ENCODE measurements around the gene DOCK1. TPM values are rescaled to one million over a fixed set of nuclear protein-coding genes. Genes with fewer than 3 reads are reported as not detected.

The DOCK1 gene
- total and polyA plus RNA-seq, 8 donors, result 46.4 to 77.7 (median 71.3) TPM

DNA sequence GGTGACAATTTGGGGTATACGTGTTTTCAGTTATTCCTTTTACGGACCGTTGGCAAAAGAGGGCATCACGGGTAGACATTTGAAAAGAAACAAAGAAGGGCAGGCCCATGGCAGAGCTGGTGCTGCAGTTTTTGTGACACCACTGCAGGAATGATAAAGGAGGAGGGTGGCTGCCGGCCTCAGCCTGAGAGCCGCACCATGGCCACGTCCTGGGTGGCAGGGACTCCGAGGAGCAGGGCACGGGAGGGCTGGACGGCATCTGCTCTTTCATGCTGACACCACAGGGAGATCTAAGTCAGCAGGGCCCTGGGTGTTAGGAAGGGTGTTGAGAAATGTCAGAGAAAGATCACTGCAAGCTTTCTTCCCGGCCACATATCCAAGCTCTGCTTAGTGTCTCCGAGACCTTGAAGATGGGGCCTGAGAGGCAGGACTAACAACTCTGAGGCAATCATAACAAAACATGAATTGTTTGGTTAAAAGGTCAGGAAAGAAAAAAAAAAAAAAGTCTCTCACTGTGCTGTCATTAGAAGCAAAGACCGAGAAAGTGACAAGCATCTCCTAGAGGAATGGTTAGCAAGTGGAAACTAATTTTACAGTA, 254.5 kb downstream of the DOCK1 start:
- TF ChIP-seq, protein P1, sequence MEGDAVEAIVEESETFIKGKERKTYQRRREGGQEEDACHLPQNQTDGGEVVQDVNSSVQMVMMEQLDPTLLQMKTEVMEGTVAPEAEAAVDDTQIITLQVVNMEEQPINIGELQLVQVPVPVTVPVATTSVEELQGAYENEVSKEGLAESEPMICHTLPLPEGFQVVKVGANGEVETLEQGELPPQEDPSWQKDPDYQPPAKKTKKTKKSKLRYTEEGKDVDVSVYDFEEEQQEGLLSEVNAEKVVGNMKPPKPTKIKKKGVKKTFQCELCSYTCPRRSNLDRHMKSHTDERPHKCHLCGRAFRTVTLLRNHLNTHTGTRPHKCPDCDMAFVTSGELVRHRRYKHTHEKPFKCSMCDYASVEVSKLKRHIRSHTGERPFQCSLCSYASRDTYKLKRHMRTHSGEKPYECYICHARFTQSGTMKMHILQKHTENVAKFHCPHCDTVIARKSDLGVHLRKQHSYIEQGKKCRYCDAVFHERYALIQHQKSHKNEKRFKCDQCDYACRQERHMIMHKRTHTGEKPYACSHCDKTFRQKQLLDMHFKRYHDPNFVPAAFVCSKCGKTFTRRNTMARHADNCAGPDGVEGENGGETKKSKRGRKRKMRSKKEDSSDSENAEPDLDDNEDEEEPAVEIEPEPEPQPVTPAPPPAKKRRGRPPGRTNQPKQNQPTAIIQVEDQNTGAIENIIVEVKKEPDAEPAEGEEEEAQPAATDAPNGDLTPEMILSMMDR (IDR thresholded peaks at IDR 0.05), result no peak
- Histone ChIP-seq H3K36me3 (no peaks in the 10 kb centered on the region), H3K4me3 (no peak overlapping the region), H3K27me3 (no peaks in the 10 kb centered on the region), H3K27ac (no peak overlapping the region), H3K9me3 (no peaks in the 10 kb centered on the region), H3K4me1 (no peaks in the 10 kb centered on the region)
- DNase-seq (no peak), ATAC-seq (no peak)
- intact Hi-C loops (cut with DNase I), result no loop called here

DNA sequence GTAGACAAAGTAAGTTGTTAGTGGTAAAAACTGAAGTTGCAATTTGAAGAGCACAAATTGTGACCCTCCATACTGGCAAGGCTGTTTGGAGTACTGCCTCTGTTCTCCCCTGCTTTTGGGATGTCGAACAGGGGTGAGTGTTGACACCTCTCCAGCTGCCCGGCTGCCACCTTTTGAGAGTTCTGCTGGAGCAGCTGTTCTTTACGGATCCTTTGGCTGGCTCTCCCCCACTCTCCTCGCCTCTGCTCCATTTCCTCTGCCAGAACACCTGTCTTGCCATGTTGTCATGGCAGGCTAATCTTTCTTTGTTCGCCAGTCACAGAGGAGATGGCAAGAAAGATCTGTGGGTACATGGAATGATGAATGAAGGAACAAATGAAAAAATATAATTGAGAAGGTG, 256.3 kb downstream of the DOCK1 start:
- no peaks in the 10 kb centered on the region for H3K9me3 ChIP-seq
- intact Hi-C loops (cut with DNase I), result no loop called here
- no peak for ATAC-seq
- no peak overlapping the region for H3K4me3 ChIP-seq
- no peak for DNase-seq
- H3K4me1 ChIP-seq, result no peaks in the 10 kb centered on the region
- no peaks in the 10 kb centered on the region for H3K36me3 ChIP-seq
- no peaks in the 10 kb centered on the region for H3K27me3 ChIP-seq
- no peak overlapping the region for H3K27ac ChIP-seq
- TF ChIP-seq, protein P1 (IDR thresholded peaks at IDR 0.05), result no peak

DNA sequence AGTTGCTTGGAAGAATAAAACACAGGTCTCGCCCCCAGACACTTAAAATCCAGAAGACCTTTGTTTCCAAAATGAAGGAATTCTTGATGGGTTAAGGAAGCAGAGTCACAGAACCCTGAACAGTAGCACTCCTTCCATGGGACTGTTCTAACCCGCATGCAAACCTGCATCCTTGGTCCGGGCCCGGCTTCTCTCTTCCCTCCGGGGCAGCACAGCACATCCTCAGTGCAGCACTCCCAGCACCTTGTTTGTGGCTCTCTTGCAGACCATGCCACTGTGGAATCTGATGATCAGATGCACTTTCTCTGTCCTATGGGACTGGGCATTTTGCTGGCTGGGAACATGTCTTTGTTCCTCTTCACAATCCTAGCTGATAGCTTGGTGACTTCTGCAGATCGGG, 257.6 kb downstream of the DOCK1 start:
- no peak for DNase-seq
- H3K9me3 ChIP-seq, result no peaks in the 10 kb centered on the region
- H3K4me1 ChIP-seq, result no peaks in the 10 kb centered on the region
- no peaks in the 10 kb centered on the region for H3K36me3 ChIP-seq
- no peak overlapping the region for H3K4me3 ChIP-seq
- H3K27me3 ChIP-seq, result no peaks in the 10 kb centered on the region
- TF ChIP-seq, protein P1 (IDR thresholded peaks at IDR 0.05), result no peak
- intact Hi-C loops (cut with DNase I), result no loop called here
- no peak for ATAC-seq
- H3K27ac ChIP-seq, result no peak overlapping the region

DNA sequence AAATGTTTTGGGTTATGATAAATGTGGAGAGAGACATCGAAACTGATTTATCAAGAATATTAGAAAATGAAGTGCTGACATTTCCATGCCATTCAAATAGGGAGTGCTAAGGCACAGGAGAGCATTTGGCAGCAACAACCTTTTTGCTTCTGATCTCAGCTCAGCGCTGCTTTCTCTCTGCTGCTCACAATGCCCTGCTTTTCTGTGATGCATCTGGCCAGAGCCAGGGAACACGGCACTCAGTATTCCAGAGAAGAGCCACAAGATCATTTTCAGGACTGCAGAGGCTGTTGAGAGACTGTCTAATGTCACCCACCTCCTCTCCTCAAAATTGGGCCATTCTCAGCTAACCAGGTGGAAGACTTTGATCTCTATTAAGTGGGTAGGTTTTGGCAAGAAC, 263.0 kb downstream of the DOCK1 start:
- TF ChIP-seq, protein P1 (IDR thresholded peaks at IDR 0.05), result no peak
- intact Hi-C loops (cut with DNase I), result no loop called here
- ATAC-seq, result no peak
- H3K36me3 ChIP-seq, result no peaks in the 10 kb centered on the region
- no peak overlapping the region for H3K27ac ChIP-seq
- H3K9me3 ChIP-seq, result no peaks in the 10 kb centered on the region
- DNase-seq, result no peak
- H3K4me3 ChIP-seq, result no peak overlapping the region
- H3K4me1 ChIP-seq, result no peaks in the 10 kb centered on the region
- no peaks in the 10 kb centered on the region for H3K27me3 ChIP-seq

DNA sequence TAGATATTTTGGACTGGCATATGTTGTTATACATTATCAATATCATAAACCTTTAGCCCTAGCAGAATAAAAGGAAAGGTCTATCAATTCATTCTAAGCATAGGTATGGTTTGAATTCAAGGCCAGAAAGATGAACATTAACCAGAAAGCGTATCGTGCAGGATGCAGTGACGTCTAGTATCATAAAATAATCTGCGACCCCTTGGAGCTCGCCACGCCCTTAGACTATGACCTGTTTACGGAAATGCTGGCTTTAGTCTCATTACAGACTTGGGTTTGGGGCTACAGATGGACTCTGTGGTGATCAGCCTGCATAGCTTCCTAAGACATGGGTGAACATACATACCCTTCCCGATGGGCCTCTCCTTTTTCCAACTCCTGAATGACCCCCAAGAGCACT, 269.6 kb downstream of the DOCK1 start:
- no peak for ATAC-seq

More for the DNA sequence above, 269.6 kb downstream of the DOCK1 start:
- Histone ChIP-seq H3K4me1 (no peaks in the 10 kb centered on the region), H3K27me3 (no peaks in the 10 kb centered on the region), H3K4me3 (no peak overlapping the region), H3K36me3 (no peaks in the 10 kb centered on the region), H3K27ac (no peak overlapping the region), H3K9me3 (no peaks in the 10 kb centered on the region)
- no peak for DNase-seq
- TF ChIP-seq, protein P1 (IDR thresholded peaks at IDR 0.05), result no peak
- intact Hi-C loops (cut with DNase I), result no loop called here
